ENCODE results near the gene TSEN54.

The TSEN54 gene

GRCh38 chr17:75558666-75559530 is 42.6 kb downstream of the TSEN54 start:
- H3K4me3 ChIP-seq (ENCODE audit: low read depth, low read length), result no peak overlapping the region
- no peak for TF ChIP-seq CTCF (conservative IDR thresholded peaks at IDR 0.05; ENCODE audit: low read depth, low read length)
- DNase-seq (ENCODE audit: low read depth), result no peak

- H3K4me3 ChIP-seq (ENCODE audit: low read depth, low read length), result no peak overlapping the region
- no peak for TF ChIP-seq CTCF (conservative IDR thresholded peaks at IDR 0.05; ENCODE audit: low read depth, low read length)
- DNase-seq (ENCODE audit: low read depth), result no peak
Observed at GRCh38 chr17:75559958-75560533, 43.7 kb downstream of the TSEN54 start.

- no peak overlapping the region for H3K4me3 ChIP-seq (ENCODE audit: low read depth, low read length)
- no peak for TF ChIP-seq CTCF (conservative IDR thresholded peaks at IDR 0.05; ENCODE audit: low read depth, low read length)
- DNase-seq (ENCODE audit: low read depth), result no peak
Observed at GRCh38 chr17:75561927-75562603, 45.7 kb downstream of the TSEN54 start.

DNA sequence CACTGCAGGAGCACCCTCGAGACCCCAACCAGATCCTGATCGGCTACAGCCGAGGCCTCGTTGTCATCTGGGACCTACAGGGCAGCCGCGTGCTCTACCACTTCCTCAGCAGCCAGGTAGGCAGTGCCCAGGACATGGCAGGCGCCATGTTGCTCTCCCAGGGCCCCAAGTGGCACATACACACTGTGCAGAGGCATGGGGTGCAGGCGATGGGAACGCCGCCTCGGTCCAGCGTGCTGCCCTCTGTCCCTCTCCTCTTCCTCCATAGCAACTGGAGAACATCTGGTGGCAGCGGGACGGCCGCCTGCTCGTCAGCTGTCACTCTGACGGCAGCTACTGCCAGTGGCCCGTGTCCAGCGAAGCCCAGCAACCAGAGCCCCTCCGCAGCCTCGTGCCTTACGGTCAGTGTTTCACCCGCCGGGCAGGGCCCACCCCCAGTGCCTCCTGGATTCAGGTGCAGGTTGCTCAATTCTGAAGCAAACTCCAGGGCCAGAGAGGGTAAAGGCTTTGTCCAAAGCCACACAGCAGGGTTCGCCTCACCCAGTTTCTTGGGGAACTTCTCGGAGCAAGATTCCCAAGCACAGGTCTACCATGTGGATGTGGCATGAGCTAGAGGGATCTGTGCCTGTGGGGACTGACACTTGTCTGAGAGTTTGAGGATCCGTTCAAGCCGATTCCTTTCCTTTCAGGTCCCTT is 46.9 kb downstream of the TSEN54 start:
- DNase-seq (ENCODE audit: low read depth), result no peak
- TF ChIP-seq CTCF (conservative IDR thresholded peaks at IDR 0.05; ENCODE audit: low read depth, low read length), result no peak
- no peak overlapping the region for H3K4me3 ChIP-seq (ENCODE audit: low read depth, low read length)

GRCh38 chr17:75564195-75564594 is 47.9 kb downstream of the TSEN54 start:
- TF ChIP-seq CTCF (conservative IDR thresholded peaks at IDR 0.05; ENCODE audit: low read depth, low read length), result no peak
- no peak for DNase-seq (ENCODE audit: low read depth)
- no peak overlapping the region for H3K4me3 ChIP-seq (ENCODE audit: low read depth, low read length)

DNA sequence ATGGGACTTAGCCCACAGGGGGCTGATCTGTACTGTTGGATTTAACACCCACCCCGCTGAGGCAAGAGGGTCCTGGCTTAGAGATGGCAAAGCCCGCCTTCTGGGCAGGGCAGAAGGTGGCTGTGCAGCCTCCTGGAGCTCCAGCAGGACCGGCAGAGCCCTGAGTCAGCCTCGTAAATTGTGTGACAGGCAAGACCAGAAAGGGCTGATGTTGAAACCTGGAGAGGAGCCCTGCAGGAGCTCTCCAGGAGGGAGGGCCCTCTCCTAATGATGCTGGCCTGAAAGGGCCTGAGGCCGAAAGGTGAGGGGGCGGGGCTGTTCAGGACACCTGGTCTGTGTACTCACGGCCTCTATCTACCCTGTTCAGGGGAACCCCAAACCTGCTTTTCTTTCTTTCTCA is 48.7 kb downstream of the TSEN54 start:
- peak; percentile 20 for DNase-seq (ENCODE audit: low read depth)
- TF ChIP-seq CTCF (conservative IDR thresholded peaks at IDR 0.05; ENCODE audit: low read depth, low read length), result no peak
- no peak overlapping the region for H3K4me3 ChIP-seq (ENCODE audit: low read depth, low read length)
